Measurements from ENCODE around the gene PDE5A.
"Not testable (repeated sequence)": the region's sequence is repeated elsewhere in the genome, so short reads cannot be mapped to it uniquely, and the experiment has no call there.

Gene PDE5A

DNA sequence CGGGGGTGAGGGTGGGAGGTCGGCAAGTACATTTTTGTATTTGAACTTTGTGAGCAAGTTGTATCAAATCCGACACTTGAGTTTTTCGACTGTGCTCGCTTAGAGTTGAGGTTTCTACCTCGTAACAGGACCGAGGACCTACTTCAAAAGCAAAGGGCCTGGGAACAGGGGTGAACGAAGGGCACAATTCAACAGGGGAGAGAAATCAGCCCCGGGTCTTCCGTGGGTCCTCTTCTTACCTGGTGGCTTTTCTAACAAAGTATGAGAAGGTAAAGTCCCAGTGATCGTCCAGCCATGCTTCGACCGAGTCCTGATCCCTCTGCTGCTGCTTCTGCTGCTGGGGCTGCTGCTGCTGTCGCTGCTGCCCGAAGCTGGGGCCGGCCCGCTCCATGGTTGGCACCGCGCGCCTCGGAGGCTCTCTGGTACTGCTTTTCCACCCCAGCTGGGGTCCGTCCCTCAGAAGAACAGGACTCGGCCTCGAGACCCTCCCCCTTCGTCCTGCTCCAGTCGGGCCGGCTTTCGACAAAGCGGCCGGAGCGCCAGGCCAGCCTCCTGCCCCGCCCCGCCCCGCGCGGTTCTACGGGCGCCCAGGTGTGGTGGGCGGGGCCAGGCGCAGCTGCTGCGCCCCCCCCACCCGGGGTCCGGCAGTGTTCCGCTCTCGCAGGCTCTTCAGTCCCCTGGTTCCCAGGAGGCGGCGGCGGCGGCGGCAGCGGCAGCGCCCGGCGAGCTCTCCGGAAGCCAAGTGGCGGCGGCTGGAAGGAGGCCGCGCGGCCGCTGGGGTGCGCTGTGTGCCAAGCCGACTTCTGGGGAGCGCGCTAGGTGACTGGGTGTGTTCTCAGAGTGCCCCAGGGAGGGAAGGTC is at the start of gene PDE5A:
TSS of gene PDE5A (minus strand) at position 524 of the 861 bp plus-strand sequence. CDS start at position 391, 133 bp downstream.
- peak; percentile 92 for DNase-seq

DNA sequence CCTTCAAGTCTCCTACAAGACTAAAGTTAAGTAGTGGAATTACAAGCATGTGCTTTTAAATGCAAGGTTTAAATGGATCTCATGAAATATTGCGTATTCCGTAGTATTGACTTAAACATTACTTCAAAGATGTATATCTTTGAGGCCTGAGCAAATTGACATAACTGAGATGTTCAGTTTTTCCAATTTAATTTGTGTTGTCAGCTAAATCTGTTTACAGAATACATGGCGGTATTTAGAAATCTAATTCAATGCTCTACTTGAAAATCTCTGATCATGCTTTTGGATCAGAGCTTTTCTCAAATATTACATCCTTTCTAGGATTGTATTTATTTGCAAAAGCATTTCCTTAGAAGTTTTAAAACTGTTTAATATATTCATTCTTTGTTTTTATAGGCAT is 47.5 kb upstream of the PDE5A start:
- DNase-seq: no peak

DNA sequence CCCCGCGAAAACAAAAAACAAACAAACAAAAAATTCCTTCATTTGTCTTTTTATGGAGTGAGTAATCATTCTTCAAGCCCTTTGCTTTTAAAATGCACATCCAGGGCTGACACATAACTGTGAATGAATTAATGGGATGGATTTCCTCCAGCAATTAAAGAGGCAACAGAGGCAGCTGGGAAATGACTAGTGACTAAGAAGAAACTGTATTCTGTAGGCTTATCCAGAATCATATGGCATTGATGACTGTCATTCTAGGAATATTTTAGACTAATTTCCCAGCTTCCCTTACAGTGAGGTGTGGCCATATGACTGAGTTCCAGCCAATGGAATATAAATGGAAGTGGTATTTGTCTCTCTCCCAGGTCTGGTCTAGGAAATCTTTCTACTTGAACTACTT is 46.8 kb upstream of the PDE5A start:
- DNase-seq: no peak

DNA sequence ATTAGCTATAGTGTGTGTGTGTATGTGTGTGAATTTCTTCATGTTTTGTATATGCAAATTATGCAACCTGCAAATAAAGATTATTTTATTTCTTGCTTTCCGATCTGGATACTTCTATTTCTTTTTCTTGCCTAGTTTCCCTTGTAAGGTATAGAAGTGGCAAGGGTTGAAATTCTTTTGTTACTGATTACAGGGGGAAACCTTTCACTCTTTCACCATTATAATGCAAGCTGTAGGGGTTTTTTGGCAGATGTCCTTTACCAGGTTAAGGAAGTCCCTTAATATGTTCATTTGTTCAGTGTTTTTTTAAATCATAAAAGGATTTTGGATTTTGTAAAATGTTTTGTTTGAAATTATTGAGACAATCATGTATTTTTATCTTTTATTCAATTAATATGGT is 44.3 kb upstream of the PDE5A start:
- no peak for DNase-seq

DNA sequence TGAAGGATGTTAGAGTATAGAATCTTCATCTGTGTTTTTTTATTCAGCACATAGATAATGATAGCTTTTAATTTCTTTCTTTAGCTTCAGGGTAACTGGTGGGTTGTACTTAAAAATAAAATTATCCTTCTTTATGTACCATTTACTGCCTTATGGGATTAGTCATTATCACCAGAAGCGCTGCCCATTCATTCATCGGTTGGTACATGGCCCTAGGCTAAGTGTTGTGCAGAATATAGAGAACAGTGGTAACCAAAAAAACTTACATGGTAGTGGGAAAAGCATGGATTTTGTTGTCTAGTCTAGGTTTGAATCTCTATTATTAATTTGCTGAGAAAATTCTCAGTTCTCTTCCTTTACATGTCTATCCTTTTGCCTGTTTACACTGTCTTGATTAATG is 43.5 kb upstream of the PDE5A start:
- DNase-seq: no peak

DNA sequence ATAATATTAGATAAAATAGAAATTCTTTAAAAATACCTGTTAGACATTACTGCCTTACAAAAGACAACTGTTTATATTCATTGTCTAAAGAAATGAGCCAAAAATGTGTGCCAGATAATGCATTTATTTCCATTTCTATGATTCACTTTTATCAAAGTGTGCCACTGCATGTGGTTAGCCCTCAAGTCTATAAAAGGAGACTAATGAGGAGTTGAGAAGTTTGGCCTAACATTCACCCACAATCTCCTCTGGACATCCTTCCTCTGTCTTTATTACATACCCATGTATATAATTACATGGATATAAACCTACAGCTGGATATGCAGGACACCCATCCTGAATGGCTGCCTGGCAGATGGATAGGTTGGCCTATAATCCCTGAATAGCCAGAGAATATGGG is 42.6 kb upstream of the PDE5A start:
- no peak for DNase-seq

DNA sequence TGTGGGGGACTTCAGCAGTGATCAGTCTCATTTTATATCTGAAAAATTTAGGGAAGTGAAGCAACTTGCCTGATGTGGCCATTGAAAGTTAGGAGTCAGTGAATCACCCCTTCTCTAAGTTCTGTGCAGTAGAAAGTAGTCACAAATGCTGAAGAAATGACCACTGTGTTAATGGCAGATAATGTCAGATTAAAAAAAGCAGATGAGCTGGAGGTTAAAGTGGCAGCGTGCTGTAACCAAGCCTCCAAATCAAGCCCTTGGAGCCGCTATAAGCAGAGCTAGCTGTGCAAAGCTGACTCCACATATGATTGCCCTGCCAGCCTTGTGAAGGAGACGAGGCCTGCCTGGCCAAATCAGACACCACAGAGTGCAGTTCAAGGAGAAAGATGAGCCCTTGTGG is 39.2 kb upstream of the PDE5A start:
- no peak for DNase-seq

DNA sequence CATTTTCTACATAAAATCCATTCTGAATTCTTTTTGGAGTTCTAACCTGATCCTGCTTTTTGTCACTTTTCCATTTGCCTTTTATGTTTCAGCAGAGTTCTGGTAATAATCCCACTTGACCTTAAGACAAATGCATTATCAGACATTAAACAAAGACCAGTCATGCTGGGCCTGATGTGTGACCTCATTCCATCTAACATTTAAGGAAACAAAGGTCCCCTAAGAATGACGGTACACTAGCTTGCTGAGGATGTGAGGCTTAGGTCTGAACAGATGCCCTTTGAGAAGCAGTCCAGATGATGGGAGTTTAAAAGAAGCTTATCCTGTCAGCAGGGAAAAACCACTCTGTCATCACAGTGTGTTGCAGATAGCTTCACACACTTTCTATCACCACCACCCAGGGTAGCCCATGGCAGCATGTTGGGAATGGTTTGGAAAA is 38.1 kb upstream of the PDE5A start:
- no peak for DNase-seq

DNA sequence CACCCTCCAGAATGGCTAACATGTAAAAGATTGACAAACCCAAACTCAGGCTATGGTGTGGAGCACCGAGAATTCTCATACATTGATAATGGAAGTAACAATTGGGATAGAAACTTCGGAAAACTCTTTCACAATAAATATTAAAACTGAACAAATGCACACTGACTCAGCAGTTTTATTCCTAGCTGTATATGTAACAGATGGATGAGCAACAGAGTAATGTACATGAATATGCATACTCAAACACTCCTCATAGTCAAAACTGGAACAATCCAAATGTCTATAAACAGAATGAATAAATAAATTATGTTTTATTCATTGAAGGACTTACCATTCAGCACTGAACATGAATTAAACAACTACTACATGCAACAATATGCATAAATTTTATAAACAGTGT is 37.1 kb upstream of the PDE5A start:
- no peak for DNase-seq

DNA sequence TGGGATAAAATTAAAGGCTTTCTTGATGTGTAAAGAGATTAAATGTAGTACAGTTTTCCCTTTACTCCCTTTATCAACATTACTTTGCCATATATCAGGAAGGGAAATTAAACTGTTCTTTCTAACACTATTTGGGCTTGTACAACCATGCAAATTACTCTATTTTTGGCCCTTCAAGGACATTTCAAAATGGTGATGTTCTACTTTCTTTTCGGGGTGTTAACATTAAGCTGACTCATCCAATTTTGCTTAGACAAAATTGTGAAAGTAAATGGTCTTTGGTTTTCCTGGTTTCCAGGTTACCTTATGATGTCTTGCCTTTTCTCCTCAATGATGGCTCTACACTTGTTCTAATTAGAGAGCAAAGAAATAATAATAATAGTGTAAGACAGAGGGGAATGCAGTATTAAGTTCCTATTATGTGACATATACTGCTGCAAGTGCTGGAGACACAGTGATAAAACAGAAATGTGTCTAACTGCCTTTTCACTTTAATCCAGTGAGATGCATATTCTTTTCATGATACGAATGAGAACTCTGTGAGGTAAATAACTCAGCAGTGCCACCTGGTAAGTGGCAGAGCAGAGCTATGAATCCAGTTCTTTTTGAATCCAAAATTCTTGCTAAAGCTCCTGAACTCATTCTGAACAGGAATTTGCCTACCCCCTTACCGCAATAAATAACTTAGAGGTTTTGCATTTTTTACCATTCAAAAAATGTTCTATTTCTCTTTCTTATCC is 35.7 kb upstream of the PDE5A start:
- DNase-seq: no peak

DNA sequence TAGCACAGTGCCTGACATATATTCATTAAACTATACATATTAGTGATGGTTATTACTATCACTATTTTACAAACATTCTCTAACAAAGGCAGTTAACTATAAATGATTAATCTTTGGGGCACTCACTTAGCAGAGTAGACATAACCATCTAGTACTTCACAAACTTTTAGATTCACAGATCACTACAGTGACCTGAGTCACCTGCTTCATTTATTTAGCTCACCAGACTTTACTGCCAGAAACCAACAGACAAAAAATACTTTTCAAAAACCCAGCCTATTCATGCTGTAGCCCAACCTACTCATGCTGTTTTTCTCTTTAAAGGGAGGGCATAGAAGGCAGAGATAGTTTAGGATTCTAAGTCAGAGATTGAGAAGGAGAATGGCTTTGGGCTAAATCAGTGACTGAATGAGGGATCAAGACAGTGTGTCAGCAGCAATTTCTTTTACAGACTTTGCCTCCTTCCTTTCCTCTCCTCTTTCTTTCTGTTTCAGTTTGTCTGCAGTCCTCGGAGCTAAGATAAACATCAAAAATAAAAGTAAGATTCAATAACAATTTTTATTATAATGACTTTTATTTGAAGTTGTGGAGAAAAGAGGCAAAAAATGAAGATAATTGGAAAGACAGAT is 34.7 kb upstream of the PDE5A start:
- DNase-seq: no peak

DNA sequence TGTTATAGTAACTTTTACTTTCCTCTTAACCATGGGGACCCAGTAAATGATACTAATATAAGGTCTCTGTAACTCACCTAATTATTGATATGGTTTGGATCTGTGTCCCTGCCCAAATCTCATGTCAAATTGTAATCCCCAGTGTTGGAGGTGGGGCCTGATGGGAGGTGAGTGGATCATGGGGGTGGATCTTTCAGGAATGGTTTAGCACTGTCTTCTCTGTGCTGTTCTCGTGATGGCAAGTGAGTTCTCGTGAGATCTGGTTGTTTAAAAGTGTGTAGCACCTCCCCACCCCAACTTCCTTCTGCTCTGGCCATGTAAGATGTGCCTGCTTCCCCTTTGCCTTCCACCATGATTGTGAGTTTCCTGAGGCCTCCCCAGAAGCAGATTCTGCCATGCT is 34.0 kb upstream of the PDE5A start:
- DNase-seq: not testable (repeated sequence)

DNA sequence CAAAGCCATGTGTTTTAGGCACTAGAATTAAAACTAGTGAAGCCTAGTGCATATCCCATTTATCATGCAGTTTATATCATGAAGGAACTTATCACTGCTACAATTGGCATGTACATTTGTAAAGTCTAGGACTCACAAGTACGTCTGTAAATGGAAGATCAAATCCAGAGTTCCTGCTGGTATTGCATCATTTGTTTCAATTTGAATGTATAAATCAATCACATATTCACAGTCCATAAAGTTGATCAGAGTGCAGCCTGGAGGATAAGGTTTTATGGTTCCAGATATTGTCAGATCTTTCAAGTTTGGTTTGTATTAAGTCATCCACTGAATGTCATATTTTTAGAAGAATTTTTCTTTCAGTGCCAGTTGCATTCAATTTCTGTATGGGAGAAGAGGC is 32.6 kb upstream of the PDE5A start:
- DNase-seq: no peak

DNA sequence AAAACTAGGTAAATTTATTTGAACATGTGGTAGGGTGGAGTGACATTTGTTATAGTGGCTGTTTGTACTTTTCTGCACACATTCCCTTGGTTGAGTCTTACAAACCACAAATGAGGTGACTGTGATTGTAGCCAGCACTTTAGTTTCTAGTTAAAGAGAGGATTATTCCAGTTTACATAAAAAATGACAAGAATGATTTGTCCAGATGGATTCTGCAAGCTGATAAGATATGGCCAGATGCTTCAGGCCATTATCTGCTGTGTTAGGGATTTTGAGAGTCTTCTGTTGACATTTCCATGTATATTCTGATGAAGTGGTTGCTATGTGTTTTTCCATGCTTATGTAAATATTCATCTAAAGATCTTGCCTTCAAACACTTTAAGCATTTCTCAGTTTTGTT is 31.0 kb upstream of the PDE5A start:
- no peak for DNase-seq

DNA sequence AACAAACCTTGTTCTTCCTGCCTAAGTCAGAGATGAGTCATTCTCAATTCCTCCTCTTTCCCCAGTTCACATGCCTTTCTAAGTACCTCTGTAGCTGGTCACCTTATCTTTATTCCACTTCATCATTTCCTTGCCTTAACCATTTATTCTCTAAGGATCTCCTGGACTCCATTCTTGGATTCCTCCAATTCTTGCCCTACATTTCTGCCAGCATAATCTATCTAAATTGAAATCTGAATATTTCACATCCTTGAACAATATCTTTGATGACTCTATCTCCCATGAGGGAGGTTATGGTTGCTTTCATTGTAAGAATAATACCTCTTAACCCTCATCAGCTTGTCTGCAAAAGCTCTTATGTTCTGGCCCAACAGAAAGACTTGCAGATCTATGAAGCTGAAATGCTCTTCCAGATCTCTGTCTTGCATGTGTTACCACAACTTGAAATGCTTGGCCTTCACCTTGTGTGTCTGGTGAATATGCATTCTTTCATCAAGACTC is 28.6 kb upstream of the PDE5A start:
- DNase-seq: no peak

DNA sequence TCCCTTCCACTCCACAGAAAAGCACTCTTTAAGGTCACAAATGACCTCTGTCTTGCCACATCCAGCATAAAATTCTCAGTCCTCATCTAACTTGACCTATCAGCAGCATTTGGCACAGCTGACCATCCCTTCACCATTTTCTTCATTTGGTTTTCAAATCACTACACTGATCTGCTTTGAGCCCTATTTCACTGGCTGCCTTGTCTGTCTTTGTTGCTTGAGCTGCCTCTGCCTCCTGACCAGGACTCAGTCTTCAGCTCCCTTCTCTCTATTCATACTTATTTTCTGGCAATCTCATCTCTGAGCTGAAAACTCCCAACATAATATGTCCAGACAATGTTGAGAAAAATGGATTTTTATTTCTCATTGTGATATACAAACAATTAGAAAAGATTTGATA is 27.7 kb upstream of the PDE5A start:
- no peak for DNase-seq

DNA sequence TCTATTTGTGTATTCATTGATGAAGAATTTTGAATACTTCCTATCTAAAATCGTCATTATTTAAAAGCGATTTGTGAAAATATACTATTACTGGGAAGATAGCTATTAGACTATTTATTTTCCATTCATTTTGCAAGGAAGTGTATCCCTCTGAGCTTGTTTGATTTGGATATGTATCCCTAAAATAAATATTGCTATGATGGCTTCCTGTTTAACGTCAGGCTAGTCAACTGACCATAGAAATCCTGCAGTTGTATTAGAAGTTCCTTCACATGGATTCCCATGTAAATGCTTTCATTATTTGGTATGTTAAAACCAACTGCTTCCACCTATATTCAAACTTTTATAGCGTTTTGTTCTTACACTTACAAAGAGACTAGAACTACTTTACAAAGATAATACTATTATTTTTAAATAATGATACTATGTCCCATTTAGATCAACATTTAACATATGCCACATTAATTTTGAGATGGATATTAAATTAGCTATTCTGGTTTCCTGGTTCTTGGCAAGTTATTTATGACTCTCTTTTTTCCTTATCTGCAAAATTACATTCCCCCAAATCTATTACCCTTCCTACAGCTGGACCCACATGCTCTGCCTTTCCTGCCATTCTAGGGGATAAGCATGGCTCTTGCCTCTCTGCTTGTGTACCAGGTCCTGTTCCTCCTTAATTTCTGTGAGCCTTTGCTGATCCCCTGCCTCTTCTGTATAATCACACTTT is 26.7 kb upstream of the PDE5A start:
- no peak for DNase-seq

DNA sequence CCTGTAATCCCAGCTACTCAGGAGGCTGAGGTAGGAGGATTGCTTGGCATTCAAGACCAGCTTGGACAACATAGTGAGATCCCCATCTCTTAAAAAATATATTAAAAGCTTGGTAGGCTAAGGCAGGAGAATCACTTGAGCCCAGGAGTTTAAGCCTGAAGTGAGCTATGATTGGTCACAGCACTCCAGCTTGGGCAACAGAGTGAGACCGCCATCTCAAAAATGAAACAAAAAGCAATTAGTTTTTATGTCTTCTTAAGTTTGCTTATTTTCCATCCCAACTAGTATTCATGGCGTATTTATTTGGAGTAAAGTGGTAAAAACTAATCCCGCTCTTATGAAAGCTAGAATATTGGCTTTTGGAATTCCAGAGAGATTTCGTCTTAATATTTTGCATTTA is 25.4 kb upstream of the PDE5A start:
- no peak for DNase-seq

DNA sequence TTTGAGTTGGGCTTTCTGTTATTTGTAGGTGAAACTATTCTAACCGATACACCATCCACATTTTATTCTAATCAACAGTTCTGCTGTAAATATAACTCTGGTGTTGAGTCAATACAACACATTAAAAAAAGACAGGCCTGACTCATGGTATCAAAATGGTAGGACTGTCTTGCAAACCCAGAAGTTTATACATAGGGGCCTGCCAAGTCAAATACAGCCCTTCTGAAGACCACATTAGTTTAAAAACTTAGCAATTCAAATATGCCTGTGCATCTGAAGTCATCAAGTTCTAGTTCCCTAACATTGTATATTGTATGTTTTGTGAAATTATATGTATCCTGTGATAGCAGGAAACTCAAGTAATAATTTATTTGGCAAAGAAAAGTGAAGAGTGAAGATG is 24.4 kb upstream of the PDE5A start:
- no peak for DNase-seq

DNA sequence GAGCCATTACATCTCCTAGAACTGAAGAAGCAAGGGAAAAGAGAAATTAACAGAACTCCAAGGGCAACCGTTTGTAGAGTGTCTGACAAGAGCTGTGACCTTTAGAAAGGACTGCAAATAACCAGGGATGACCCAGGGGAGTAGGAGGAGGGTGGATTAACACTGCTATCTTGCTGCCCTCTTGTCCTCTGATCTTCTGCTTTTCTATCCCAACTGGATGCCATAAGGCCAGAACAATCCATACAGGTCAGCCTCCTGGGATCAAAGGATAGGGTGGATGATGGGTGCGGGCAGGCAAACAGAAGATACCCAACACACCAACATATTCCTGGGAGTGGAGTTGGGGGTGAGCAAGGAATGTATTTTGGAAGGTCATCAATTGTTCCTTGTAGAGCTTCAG is 19.8 kb upstream of the PDE5A start:
- no peak for DNase-seq

DNA sequence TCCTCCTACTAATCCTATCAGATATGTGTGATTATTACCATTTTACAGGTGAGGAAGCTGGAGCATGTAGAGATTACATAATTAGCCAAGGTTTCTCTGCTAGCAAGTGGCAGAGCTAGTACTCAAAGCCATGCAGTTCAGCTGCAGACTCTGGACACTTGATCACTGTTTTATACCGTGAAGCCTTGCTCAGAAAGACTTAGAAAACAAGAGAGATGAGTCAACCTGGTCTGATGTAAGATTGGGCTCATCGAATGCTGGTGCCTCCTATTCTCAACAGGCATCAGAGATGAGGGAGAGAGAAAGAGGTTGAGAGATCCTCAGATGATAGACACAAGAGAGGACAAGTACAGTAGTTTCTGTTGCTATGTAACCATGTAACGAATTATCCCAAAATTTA is 19.0 kb upstream of the PDE5A start:
- DNase-seq: no peak

DNA sequence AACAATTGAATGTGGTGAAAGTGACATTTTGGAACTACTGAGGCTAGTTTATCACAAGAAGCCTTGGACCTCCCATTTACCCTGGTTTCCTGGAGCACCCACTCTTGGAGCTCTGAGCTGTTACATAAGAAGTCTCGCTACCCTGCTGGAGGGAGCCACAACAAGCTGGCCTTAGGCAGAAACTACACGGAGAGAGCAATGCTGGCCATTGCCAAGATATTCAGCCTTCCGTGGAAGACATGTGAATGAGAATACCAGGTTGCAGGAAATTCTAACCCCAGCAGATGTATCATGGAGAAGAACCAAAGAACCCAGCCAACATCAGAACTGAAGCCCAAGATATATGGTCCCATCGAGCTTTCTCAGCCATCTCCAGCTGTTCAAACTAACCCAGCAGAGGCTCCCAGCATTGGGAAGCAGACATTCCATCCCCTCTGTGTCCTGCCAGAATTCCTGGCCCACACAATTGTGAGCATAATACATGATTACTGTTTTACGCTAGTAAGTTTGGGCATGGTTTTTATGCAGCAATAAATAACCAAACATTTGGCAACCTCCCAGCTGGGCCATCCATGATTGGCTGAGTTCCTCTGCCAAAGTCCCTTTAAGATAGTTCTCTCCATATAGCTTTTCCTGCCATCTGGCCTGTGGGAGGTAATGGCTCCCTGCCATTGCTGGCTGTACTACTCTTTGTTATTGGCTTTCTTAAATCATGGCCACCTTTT is 17.9 kb upstream of the PDE5A start:
- DNase-seq: peak; percentile 78

All from right forelimb (tissue), 1 donor.